ENCODE data around the gene DZIP1.
"Not testable (repeated sequence)": the region's sequence is repeated elsewhere in the genome, so short reads cannot be mapped to it uniquely, and the experiment has no call there.

The DZIP1 gene

DNA sequence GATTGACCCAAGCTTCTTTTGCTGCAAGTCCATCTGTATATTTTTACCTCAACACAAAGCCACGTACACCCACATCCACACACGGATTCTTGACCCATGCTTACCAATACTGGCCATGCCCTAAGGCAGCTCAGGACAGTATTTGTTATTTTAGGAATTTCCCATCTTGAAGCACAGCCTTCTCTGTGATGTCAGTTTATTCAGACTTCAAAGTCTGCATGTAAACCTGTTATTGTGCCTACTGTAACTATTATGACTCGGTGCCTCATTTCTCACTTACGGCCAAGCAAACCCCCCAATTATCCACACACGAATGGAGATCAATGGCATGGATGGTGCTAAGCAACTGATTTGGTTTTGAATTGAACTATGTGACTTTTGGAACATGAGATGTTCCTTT is 74.5 kb downstream of the DZIP1 start:
- no peak for DNase-seq (ENCODE audit: low read depth)
- no peak overlapping the region for H3K4me3 ChIP-seq (ENCODE audit: control insufficient read depth, low read depth, low read length)
- TF ChIP-seq, protein P1, sequence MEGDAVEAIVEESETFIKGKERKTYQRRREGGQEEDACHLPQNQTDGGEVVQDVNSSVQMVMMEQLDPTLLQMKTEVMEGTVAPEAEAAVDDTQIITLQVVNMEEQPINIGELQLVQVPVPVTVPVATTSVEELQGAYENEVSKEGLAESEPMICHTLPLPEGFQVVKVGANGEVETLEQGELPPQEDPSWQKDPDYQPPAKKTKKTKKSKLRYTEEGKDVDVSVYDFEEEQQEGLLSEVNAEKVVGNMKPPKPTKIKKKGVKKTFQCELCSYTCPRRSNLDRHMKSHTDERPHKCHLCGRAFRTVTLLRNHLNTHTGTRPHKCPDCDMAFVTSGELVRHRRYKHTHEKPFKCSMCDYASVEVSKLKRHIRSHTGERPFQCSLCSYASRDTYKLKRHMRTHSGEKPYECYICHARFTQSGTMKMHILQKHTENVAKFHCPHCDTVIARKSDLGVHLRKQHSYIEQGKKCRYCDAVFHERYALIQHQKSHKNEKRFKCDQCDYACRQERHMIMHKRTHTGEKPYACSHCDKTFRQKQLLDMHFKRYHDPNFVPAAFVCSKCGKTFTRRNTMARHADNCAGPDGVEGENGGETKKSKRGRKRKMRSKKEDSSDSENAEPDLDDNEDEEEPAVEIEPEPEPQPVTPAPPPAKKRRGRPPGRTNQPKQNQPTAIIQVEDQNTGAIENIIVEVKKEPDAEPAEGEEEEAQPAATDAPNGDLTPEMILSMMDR (IDR thresholded peaks at IDR 0.05; ENCODE audit: control insufficient read depth, insufficient read depth, low read depth, low read length, missing control alignments), result no peak

DNA sequence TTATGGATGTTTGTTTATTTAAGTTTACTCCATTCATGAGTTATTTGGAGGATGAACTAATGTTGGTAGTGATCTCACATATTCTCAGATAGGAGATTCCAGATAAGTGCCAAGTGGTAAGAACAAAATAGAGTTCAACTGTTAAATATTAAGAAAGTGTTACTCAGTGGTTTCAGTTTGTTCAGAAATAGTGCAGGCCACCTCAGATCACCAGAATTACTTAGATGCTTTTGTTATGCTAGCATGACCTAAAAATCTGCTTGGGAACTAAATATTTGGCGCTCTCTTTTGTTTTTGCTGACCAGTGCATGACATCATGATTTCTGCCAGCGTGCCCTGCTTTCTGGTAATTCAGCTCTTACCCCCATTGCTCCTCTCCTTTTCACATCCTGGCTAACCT is 76.4 kb downstream of the DZIP1 start:
- DNase-seq (ENCODE audit: low read depth), result no peak
- H3K4me3 ChIP-seq (ENCODE audit: control insufficient read depth, low read depth, low read length), result no peak overlapping the region
- TF ChIP-seq, protein P1 (IDR thresholded peaks at IDR 0.05; ENCODE audit: control insufficient read depth, insufficient read depth, low read depth, low read length, missing control alignments), result no peak

DNA sequence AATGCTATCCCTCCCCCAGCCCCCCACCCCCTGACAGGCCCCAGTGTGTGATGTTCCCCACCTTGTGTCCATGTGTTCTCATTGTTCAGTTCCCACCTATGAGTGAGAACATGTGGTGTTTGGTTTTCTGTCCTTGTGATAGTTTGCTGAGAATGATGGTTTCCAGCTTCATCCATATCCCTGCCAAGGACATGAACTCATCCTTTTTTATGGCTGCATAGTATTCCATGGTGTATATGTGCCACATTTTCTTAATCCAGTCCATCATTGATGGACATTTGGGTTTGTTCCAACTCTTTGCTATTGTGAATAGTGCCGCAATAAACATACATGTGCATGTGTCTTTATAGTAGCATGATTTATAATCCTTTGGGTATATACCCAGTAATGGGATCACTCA is 78.7 kb downstream of the DZIP1 start:
- not testable (repeated sequence) for H3K4me3 ChIP-seq (ENCODE audit: control insufficient read depth, low read depth, low read length); DNase-seq (ENCODE audit: low read depth)

DNA sequence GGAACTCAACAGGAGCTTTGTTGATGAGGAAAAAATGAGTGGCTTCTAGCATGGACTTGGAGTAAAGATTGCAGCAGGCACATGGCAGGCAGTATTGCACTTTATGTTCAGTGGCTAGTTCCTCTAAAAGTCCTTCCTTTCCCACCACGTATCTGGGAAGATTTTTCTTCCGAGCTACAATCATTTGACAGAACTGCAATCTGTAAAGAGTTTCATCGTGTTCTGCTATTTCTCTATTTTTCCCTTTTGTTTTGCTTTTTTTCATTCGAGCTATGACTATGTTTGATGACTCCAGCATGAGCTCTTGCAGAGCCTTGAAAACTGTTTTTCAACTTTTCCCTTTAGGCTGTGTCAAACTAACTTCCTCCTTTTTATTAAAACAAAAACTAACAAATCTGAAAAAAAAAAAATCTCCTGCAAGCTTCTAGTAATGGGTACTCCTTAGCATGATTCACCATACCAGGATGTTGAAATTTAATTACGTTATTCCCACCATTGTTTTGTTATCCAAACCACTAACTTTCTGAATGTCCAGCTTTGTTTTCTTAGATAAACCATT is 79.7 kb downstream of the DZIP1 start:
- DNase-seq (ENCODE audit: low read depth), result peak; percentile 48
- TF ChIP-seq, protein P1 (IDR thresholded peaks at IDR 0.05; ENCODE audit: control insufficient read depth, insufficient read depth, low read depth, low read length, missing control alignments), result no peak
- H3K4me3 ChIP-seq (ENCODE audit: control insufficient read depth, low read depth, low read length), result no peak overlapping the region

DNA sequence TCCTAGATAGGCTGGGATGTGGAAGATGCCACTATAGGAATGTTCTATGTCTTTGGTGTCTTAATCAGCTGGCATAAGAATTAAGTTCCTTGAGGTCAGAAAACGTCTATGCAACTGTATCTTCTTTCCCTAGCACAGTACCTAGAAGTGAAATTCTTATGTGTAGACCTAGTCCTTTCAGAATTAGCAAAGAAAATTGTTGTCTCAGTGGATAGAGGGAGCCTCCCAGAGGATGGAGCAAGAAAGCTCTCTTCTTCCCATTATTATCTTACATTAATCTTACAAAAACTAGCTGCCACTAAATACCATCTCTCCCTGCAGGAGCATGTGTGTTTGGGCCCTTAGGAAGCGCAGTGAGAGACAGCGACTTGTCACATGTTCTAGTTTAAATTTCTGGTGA is 80.4 kb downstream of the DZIP1 start:
- TF ChIP-seq, protein P1 (IDR thresholded peaks at IDR 0.05; ENCODE audit: control insufficient read depth, insufficient read depth, low read depth, low read length, missing control alignments), result no peak
- DNase-seq (ENCODE audit: low read depth), result no peak
- no peak overlapping the region for H3K4me3 ChIP-seq (ENCODE audit: control insufficient read depth, low read depth, low read length)

DNA sequence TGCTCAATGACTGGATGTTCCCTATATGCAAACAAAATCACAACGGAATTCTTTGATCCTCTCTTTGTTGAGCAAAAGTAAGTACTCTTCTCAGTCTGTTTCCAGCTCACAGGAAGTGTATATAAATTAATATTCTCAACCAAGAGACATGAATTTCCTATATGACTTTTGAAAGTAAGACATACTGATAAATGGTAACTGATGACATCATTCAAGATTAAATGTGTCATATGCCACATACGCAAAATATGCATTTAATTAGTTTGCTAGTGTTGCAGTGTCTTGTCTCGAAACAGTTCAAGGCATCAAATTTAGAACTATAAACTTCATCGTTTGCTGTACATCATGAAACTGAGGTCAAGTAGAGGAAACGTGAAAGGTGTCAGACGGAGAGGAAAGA is 84.1 kb downstream of the DZIP1 start:
- no peak overlapping the region for H3K4me3 ChIP-seq (ENCODE audit: control insufficient read depth, low read depth, low read length)
- TF ChIP-seq, protein P1 (IDR thresholded peaks at IDR 0.05; ENCODE audit: control insufficient read depth, insufficient read depth, low read depth, low read length, missing control alignments), result no peak
- no peak for DNase-seq (ENCODE audit: low read depth)

DNA sequence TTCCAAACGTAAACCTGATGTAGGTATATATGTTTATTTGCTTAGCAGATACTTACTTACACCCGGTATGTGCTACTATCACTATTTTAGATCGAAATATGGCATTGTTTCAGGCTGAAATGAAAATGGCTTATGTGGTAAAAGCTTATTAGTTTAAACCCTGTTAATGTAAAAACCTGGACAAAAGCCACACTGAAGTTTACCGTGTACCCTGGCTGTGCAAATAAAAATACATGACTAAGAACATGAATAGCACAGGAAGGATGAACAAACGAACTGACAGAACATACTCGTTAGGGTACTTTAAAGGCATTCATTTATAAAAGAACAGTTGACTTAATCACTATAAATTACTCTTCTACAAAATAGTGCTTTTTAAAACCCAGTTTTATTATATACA is 85.4 kb downstream of the DZIP1 start:
- TF ChIP-seq, protein P1 (IDR thresholded peaks at IDR 0.05; ENCODE audit: control insufficient read depth, insufficient read depth, low read depth, low read length, missing control alignments), result no peak
- no peak for DNase-seq (ENCODE audit: low read depth)
- no peak overlapping the region for H3K4me3 ChIP-seq (ENCODE audit: control insufficient read depth, low read depth, low read length)
